Activated CD8-positive, alpha-beta memory T cell treated with anti-CD3 and anti-CD28 coated beads, Interleukin-2, amount 50 U/mL, for 1 hour (primary cell): ENCODE measurements around the gene TRPV6.

Source experiments
- DNase-seq: peaks from one replicate; pipeline ENCODE4 v3.0.0-alpha.2; 2020; ENCODE audit errors: extremely low read depth

The TRPV6 gene

GRCh38 chr7:142868986-142869415, 16.5 kb downstream of the TRPV6 start:
- no peak for DNase-seq

DNA sequence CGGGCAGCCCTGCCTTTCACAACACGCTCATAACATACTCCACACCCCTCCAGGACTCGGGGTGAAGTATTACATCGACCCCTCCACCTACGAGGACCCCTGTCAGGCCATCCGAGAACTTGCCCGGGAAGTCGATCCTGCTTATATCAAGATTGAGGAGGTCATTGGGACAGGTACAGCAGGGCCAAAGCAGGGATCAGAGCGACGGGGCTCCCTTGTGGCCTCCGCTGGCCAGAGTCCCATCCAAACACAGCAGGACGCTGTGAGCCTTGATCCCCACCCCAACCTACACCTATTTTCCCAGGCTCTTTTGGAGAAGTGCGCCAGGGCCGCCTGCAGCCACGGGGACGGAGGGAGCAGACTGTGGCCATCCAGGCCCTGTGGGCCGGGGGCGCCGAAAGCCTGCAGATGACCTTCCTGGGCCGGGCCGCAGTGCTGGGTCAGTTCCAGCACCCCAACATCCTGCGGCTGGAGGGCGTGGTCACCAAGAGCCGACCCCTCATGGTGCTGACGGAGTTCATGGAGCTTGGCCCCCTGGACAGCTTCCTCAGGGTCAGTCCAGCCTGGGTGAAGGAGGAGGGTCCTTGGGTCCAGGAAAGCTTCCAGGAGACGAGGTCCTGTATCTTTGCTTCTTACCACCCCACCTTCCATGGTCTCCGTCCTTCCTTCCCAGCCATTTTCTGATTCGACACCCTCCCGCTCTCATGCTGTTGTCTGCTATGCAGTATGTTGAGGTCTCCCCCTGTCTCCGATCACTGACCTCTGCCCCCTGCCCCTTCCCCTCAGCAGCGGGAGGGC, 17.2 kb downstream of the TRPV6 start:
- no peak for DNase-seq

- no peak for DNase-seq
Observed at GRCh38 chr7:142867398-142868187, 18.0 kb downstream of the TRPV6 start.

DNA sequence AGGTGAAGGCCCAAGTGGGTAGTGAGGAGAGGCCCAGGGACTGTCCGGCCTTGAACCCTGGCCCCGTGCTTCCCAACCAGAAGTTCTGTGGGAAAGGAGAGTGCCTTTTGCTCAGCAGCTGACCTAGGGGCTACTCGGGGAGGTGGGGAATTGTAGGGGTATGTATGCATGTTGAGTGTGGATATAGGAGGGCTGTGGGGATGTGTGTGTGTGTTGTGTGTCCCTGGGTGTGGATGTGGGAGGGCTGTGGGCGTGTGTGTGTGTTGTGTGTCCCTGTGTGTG, 18.5 kb downstream of the TRPV6 start:
- DNase-seq: no peak

DNA sequence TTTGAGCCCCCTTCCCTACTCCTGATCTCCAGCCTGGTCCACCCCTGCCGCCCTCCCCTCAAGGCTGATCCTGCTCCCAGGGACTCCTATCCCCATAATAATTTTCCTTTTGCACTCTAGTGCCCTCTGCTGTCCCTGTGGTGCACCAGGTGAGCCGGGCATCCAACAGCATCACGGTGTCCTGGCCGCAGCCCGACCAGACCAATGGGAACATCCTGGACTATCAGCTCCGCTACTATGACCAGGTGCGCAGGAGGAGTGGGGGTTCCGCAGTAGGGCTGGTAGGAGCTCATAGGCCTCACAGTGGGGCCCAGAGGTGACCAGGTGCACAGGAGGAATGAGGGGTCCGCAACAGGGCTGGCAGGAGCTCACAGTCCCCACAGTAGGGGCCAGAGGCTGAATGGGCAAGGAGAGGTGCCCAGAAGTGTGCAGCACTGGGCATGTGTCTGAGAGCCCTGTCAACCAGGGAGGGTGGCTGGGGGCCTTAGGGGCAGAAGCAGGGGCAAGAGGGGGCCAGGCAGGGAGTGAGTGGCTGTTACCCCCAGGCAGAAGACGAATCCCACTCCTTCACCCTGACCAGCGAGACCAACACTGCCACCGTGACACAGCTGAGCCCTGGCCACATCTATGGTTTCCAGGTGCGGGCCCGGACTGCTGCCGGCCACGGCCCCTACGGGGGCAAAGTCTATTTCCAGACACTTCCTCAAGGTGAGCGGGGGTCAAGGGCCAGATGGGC, 19.0 kb downstream of the TRPV6 start:
- no peak for DNase-seq

DNA sequence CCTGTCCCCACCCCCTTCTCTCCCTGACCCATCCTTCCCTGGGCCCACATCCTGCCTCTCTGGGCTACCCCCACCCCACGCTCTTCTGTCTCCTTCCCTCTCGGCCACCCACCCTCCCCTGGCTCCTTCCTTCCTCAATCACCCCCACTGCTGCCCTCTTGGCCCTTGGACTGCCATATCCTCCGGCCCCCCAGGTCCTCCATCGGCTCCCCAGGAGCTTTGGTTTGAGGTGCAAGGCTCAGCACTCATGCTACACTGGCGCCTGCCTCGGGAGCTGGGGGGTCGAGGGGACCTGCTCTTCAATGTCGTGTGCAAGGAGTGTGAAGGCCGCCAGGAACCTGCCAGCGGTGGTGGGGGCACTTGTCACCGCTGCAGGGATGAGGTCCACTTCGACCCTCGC, 19.8 kb downstream of the TRPV6 start:
- no peak for DNase-seq

GRCh38 chr7:142864980-142865747, 20.4 kb downstream of the TRPV6 start:
- no peak for DNase-seq

DNA sequence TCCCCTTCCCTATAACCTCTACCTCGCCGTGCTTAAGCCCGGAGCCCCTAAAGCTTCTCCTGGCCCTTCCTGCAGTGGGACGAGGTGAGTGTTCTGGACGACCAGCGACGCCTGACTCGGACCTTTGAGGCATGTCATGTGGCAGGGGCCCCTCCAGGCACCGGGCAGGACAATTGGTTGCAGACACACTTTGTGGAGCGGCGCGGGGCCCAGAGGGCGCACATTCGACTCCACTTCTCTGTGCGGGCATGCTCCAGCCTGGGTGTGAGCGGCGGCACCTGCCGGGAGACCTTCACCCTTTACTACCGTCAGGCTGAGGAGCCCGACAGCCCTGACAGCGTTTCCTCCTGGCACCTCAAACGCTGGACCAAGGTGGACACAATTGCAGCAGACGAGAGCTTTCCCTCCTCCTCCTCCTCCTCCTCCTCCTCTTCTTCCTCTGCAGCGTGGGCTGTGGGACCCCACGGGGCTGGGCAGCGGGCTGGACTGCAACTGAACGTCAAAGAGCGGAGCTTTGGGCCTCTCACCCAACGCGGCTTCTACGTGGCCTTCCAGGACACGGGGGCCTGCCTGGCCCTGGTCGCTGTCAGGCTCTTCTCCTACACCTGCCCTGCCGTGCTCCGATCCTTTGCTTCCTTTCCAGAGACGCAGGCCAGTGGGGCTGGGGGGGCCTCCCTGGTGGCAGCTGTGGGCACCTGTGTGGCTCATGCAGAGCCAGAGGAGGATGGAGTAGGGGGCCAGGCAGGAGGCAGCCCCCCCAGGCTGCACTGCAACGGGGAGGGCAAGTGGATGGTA, 21.5 kb downstream of the TRPV6 start:
- no peak for DNase-seq

GRCh38 chr7:142862786-142863400, 22.7 kb downstream of the TRPV6 start:
- no peak for DNase-seq

GRCh38 chr7:142862351-142862750, 23.2 kb downstream of the TRPV6 start:
- no peak for DNase-seq

- no peak for DNase-seq
Observed at GRCh38 chr7:142860968-142861367, 24.6 kb downstream of the TRPV6 start.

DNA sequence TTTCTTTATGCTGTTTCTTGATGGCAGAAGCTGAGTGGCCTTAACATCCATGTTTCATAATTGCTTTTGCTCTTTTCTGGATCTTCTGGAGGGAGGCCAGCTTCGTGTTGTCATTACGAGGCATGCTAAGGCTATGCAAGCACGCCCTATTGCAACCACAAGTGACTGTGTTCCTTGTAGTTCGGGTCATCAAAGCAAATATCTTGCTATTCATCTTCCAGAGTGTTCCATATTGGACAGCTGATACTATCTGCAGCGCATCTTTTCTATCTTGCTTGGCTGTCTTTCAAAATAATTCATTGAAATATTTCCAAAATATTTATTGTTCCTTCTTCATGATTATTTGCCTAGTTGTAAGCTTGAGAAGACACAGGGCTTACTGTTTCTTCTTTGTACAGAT, 25.7 kb downstream of the TRPV6 start:
- no peak for DNase-seq

DNA sequence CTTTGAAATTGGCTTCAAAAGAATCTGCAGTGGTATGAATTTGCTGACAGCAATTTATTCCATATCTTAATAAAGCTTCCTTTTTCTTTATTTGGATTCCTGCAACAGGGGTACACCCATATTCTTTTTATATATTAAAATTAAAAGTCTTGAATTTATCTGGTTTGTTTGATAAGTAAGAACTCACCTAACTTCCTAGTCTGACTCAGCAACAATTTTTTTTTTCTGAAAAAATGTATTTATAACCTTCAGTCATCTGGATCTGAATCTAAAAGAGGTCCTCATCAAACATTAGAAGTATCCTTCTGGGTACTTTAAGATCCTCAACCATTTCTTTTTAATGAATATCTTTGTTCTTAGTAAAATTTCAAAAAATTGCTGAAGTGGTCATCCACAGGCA, 26.1 kb downstream of the TRPV6 start:
- DNase-seq: no peak

- DNase-seq: no peak
Observed at GRCh38 chr7:142857625-142858024, 27.9 kb downstream of the TRPV6 start.

DNA sequence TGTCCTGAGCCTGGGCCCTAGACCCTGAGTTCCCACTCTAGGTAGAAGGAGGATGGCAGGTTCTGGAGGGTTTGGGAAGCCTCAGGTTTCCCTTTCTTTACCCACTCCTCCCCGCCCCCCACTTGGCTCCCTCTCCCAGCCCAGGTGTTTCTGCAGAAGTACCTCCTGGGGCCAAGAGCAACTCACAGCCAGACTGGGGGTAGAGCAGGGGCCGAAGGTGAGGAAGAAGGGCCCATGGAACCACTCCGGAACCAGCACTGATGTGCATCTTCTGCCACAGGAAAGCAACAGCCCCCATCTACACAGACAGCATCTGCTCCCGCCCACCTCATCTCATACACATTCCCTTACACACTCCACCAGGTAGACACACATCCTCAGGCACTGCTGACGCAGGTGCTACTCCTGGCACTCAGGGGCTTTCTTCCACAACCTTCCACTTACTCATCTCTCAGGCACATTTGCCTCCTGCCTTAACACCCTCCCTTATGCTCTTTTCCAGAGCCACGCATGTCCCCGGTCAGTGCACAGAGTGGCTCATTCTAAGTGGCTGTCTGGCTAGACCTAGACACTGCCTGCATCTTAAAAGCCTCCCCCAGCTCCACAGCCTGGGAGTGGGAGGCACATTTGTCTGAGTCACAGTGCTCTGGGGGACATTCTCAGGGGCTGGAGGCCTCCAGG, 28.8 kb downstream of the TRPV6 start:
- DNase-seq: no peak

- no peak for DNase-seq
Observed at GRCh38 chr7:142855756-142856564, 29.6 kb downstream of the TRPV6 start.

- DNase-seq: no peak
Observed at GRCh38 chr7:142855114-142855743, 30.3 kb downstream of the TRPV6 start.

DNA sequence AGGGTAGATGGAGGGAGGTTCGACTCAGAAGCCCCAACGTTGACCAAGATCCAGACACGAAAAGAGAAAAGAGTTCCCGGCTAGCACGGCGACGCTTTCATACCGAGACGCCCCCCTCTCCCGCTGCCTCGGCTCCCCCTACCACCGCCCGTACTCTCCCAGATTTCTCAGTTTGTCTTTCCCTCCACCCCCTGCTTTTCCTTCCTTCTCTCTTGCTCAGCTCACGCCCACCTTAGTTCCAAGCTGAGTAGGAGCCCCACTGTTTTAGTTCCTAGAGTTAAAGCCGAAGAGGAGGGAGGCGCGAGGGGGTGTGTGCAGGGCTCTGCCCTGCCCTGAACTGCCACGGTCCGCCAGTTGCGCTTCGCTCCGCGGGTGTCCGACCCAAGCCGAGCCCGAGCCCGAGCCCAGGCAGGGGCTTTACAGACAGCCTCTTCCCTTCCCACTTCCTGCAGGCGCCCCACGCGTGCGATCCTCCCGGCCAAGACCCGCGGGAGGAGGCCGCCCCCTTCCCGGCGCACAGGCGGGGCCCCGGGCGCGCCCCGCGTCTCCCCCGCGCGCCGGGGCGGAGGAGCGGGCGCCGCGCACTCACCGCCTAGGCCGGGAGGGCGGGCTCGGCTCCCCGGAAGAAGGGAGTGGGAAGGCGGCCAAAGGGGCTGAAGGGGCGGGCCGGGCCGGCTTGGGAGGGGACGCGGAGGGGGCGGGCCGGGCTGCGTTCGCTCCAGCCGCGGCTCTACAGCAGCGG, 31.0 kb downstream of the TRPV6 start, which contains the start of gene EPHB6:
EPHB6 (plus strand) TSS at position 705 of the 742 bp plus-strand sequence. CDS start 8,152 bp downstream, outside the sequence.
- no peak for DNase-seq
